ENCODE measurements around the gene SUMF1.

SUMF1 gene

GRCh38 chr3:4373669-4374068 is 93.4 kb downstream of the SUMF1 start:
- ChIA-PET CTCF (interaction anchor here (1.1 to 2.1 kb wide), 2 partner anchors 23 to 260 kb away, joined by 5 to 6 read pairs; no protein-coding TSS in a partner anchor), POLR2A (no interaction called here)
- TF ChIP-seq CTCF (IDR thresholded peaks at IDR 0.05; ENCODE audit: insufficient read depth, low read length, missing control alignments) = no peak
- no peak overlapping the region for H3K4me3 ChIP-seq (ENCODE audit: low read depth, low read length)
- no peak for DNase-seq (ENCODE audit: low read depth, low spot score)

GRCh38 chr3:4362523-4362922 is 104.5 kb downstream of the SUMF1 start:
- ChIA-PET POLR2A (no interaction called here), CTCF (interaction anchor here (1.8 to 3.2 kb wide), 3 partner anchors 10 to 270 kb away, joined by 5 to 19 read pairs (median 14); no protein-coding TSS in a partner anchor)
- no peak for DNase-seq (ENCODE audit: low read depth, low spot score)
- TF ChIP-seq CTCF (IDR thresholded peaks at IDR 0.05; ENCODE audit: insufficient read depth, low read length, missing control alignments) = no peak
- H3K4me3 ChIP-seq (ENCODE audit: low read depth, low read length) = no peak overlapping the region

GRCh38 chr3:4360817-4361216 is 106.3 kb downstream of the SUMF1 start:
- no peak for DNase-seq (ENCODE audit: low read depth, low spot score)
- CTCF ChIA-PET = interaction anchor here (2.9 to 3.2 kb wide), 2 partner anchors 10 to 272 kb away, joined by 14 to 19 read pairs; no protein-coding TSS in a partner anchor
- POLR2A ChIA-PET = interaction anchor here (1.4 kb wide), 1 partner anchor 132 kb away, joined by 3 read pairs; the partner anchor contains the start of gene ITPR1
- no peak for TF ChIP-seq CTCF (IDR thresholded peaks at IDR 0.05; ENCODE audit: insufficient read depth, low read length, missing control alignments)
- no peak overlapping the region for H3K4me3 ChIP-seq (ENCODE audit: low read depth, low read length)

- no peak for DNase-seq (ENCODE audit: low read depth, low spot score)
- ChIA-PET CTCF (interaction anchor here (1.7 to 3.2 kb wide), 3 partner anchors 9 to 273 kb away, joined by 4 to 19 read pairs (median 14); no protein-coding TSS in a partner anchor), POLR2A (interaction anchor here (1.4 kb wide), 1 partner anchor 133 kb away, joined by 3 read pairs; the partner anchor contains the start of gene ITPR1)
- no peak overlapping the region for H3K4me3 ChIP-seq (ENCODE audit: low read depth, low read length)
- TF ChIP-seq CTCF (IDR thresholded peaks at IDR 0.05; ENCODE audit: insufficient read depth, low read length, missing control alignments) = no peak
Observed at GRCh38 chr3:4359805-4360502, 107.1 kb downstream of the SUMF1 start.

- ChIA-PET POLR2A (no interaction called here), CTCF (interaction anchor here (1.3 to 2.1 kb wide), 3 partner anchors 8 to 275 kb away, joined by 3 to 12 read pairs (median 4); no protein-coding TSS in a partner anchor)
- no peak for TF ChIP-seq CTCF (IDR thresholded peaks at IDR 0.05; ENCODE audit: insufficient read depth, low read length, missing control alignments)
- DNase-seq (ENCODE audit: low read depth, low spot score) = no peak
- H3K4me3 ChIP-seq (ENCODE audit: low read depth, low read length) = no peak overlapping the region
Observed at GRCh38 chr3:4358273-4358672, 108.8 kb downstream of the SUMF1 start.
